Epithelial cell of prostate (primary cell): Measurements from ENCODE around the gene PPP1R1B.
"Not testable (repeated sequence)": the region's sequence is repeated elsewhere in the genome, so short reads cannot be mapped to it uniquely, and the experiment has no call there.

ENCODE experiments used
- DNase-seq: peaks from one replicate; pipeline ENCODE4 v3.0.0-alpha.2; 2011; ENCODE audit warnings: low read depth, low spot score
- H3K27ac ChIP-seq: fragments of 450-650 bp; 2 replicates; pipeline ENCODE4 v1.5.1; 2017; ENCODE audit warnings: mild to moderate bottlenecking

Gene PPP1R1B

DNA sequence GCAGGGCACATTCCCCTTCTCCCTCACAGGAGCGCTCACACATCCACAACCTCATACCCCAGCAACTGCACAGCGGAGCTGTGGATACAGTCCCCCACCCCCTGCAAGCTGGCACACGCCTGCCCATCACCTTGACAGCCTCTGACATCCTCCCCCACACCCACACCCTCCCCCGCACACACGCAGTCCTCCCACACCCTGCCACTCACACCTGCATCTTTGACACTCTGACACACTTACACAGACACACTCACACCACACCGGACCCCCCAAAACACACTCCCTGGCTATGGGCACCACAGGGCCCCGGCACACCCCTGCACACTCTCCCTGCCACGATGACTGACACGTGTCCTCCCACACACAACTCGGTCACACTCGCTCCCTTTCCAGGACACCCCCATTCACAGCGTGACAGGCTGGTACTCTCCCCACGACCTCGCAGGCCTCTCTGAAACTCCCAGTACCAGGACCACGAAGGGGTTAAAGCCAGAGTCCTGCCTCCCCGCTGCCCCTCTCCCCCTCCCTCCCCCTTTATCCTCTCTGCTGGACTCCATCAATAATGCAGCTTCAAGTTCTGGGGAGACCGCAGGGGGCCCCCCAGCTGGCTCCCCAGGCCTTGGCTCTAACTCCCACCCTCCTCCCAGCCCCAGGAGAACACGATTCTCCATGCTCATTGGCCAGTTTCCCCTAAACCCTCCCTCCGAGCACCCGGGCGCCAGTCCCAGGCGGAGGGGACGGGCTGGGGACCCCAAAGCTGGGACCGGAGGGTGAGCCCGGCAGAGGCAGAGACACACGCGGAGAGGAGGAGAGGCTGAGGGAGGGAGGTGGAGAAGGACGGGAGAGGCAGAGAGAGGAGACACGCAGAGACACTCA lies at the start of gene PPP1R1B:
Gene PPP1R1B (plus strand): TSS at position 782 of the 876 bp plus-strand sequence. CDS start 441 bp downstream, outside the sequence.
- no peak within 1 kb of the TSS for H3K27ac ChIP-seq
- DNase-seq, result no peak

DNA sequence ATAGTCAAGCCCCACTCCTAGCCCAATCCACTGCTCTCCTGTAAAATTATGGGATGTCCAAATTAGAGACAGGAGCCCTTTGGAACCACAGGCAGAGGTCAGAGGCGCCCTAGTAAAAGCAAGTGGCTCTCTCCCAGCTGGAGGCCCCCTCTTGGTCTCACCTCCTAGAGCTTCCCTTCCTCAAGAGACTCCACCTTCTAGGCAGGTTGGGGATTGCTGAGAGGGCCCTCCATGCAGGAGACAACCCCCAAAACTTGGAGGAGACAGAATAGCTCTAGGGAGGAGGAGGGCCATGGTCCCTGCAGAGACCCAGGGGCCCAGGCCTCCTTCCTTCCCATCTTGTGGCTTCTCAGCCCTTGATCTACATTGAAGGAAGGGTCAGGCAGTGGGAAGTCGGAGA lies 48.5 kb upstream of the PPP1R1B start:
- no peak for DNase-seq
- no peak overlapping the region for H3K27ac ChIP-seq

DNA sequence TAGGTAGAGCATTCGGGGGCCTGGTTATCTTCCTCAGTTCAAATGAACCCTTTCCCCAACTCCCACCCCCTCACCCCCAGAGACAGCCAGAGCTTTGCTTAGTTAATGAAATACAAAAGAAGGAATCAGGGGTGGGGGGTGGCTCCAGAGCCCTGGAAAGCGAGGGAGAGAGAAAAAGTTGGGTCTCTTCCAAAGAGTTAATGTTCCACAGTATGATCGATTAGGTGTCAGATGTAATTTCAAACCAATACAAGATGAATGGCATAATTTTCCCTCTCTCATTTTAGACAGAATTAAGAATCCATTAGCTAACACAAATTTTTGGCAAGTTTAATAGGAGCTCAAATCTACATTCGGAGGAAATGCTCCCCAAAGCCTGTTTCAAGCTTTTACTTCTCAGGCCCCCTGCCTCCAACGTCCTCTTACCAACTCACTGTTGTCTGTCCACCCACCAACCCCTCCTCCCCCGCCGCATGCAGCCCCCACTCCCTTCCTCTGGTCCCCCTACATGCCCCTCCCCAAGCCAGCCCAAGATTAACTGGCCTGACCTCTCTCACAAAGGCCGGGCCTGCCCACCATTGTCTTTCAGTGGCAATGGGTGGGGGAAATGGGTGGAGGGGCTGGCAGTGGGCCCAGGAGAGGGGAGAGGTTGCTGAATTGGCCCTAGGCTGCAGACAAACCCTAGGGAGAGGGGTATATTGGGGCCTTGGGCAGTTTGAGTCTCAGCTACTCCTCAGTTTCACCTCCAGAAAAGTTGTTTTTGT lies 47.3 kb upstream of the PPP1R1B start:
- H3K27ac ChIP-seq, result no peak overlapping the region

DNA sequence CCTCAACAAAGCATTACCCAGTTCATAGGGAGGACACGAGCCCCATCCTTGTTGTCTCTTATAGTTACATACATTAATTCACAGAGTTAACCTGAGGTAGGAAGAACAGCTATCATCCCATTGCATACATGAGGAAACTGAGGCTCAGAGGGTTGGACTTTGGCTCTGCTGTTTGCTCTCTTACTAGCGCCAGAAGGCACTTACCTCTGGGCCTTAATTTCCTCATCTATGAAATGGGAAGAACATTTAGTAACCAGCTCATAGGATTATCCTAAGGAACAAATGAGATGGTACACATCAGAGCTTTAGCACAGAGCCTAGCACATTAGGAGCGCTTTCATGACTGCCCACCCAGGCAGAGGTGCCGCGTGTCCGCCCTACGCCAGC lies 46.7 kb upstream of the PPP1R1B start:
- DNase-seq, result no peak
- H3K27ac ChIP-seq, result no peak overlapping the region

More for the DNA sequence above, 47.3 kb upstream of the PPP1R1B start:
- no peak for DNase-seq

DNA sequence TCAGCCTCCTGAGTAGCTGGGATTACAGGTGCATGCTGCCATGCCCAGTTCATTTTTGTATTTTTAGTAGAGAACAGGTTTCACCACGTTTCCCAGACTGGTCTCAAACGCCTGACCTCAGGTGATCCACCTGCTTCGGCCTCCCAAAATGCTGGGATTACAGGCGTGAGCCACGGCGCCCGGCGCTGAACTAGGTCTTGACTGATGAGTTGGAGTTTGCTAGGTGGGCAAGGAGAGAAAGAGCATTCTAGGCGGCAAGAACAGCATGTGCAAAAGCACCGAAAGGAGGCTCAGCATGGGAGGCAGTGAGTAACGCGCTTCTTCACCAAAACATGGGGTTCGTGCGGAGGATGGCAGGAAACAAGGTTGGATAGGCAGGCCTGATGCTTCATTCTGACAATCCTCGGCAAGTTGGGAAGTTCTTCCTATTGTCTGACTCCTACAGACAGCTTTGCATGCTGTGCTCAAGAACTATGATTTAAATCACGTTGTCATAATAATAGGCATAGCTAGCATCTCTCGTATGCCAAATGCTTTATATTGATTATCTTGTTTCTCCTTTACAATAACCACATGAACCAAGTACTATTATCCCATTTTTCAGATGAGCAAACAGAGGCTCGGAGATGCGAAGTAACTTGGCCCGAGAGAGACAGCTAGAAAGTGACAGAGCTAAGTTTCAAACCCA lies 45.5 kb upstream of the PPP1R1B start:
- no peak overlapping the region for H3K27ac ChIP-seq
- no peak for DNase-seq

DNA sequence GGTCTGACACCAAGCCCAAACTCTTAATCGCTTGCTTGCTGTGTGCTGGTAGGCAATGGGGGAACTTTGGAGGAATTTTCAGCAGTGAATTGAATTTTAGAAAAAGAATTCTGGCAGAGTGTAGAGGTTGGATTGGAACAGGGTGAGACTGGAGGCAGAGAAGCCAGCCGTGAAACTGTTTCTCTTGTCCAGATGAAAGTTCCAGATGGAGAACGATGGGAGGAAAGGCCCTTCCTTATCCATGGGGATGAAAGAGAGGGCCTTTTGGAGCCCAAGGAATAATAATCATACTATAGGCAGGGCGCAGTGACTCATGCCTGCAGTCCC lies 45.0 kb upstream of the PPP1R1B start:
- DNase-seq, result no peak
- no peak overlapping the region for H3K27ac ChIP-seq

DNA sequence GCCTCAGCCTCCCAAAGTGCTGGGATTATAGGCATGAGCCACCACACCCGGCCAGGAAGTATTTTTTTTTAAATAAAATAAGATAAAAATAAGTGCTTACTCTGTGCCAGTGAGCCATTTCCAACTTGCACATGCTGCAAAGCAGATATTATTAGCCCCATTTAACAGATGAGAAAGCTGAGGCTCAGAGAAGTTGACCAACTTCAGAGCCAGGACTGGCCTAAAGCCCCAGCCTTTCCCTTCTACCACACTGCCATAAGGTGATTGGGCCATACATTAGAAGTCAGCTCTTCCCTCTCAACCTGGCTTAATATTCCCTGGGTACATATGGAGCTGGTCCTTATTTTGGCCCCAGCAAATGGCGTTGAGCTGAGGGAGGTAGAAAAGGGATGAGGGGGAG lies 44.1 kb upstream of the PPP1R1B start:
- H3K27ac ChIP-seq, result no peak overlapping the region
- DNase-seq, result no peak

DNA sequence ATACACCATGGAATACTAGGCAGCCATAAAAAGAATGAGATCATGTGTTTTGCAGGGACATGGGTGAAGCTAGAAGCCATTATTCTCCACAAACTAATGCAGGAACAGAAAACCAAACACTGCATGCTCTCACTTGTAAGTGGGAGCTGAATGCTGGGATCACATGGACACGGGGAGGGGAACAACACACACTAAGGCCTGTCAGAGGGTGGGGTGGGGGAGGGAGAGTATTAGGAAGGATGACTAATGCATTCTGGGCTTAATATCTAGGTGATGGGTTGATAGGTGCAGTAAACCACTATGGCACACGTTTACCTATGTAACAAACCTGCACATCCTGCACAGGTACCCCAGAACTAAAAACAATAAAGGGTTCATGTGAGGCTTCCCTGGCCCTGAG lies 36.6 kb upstream of the PPP1R1B start:
- not testable (repeated sequence) for H3K27ac ChIP-seq, DNase-seq

DNA sequence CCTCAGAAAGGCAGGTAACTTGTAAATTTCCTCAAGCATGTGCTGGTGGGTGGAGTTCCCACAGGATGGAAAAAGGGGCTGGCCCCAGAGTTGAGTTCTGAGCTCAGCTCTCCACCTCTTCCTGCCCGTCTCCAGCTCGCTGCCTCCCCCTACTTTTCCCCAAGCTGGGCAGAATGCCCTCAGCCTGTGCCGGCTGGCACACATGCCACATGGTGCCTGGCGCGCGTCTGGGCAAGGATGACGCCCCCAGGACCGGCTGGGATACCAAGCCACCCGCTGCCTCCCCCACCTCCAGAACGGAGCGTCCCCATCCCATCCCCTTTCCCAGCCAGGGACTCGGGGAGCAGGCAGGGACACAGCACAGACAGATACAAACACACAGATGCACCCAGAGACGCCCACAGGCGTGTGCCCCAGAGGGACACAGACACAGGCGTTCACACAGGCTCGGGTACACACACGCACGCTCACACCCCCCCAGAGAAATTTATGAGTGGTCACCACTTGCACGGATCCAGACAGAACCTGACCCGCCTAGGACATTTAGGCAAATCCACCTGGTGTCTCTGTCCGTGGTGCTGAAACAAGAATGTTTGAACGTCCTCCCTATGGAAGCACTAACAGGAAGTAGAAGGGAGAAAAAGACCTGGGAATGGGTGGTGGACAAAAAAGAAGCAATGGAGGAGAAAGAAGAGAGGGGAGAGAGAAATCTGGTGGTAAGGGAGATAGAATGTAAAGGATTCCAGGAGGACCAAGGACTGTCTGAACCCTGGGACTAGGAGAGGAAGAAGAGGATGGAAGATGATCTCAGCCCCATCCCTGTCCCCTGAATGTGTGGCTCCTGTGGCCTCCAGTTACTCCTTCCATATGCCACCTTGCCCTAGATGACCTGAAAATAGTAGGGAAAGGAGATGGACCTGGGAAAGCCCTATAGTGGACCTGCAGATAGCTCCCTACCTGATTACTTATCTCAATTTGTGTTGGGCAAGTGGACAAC lies 34.5 kb upstream of the PPP1R1B start:
- DNase-seq, result no peak
- no peak overlapping the region for H3K27ac ChIP-seq

DNA sequence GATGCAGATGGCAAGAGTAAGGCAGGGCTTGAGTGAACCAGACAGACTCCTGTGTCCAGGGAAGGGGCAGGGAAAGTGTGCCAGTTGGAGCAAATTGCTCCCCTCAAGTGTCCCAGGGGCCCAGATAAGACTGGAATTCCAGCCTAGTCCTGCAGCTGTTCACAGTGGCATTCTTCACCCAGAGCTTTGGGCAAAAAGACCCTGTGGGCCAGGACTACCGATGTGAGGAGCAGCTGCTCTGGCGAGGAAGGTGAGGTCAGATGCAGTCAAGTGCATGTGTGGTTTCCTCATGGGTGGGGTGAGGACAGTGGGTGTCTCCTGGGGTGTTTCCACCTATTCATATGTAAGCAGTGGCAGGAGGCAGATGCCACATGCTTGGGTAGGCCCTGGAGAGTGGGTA lies 33.4 kb upstream of the PPP1R1B start:
- no peak for DNase-seq
- no peak overlapping the region for H3K27ac ChIP-seq

DNA sequence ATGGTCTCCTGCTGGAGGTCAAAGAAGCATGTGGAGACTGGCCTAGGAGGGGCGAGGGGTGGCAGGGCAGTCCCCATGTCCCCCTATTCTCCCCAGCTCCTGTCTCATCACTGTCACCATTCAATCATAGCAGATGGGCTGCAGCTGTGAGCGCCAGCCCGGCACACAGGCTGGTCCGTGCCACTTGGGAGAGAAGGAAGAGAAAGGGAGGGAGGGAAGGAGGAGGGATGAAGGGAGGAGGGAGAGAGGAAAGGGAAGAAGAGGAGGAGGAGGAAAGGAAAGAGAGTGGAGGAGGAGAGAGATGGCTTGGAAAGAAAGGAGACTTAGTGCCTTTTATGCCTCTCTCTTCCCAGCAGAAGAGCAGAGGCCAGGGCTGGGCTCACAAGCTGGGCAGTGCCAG lies 31.5 kb upstream of the PPP1R1B start:
- no peak overlapping the region for H3K27ac ChIP-seq

DNA sequence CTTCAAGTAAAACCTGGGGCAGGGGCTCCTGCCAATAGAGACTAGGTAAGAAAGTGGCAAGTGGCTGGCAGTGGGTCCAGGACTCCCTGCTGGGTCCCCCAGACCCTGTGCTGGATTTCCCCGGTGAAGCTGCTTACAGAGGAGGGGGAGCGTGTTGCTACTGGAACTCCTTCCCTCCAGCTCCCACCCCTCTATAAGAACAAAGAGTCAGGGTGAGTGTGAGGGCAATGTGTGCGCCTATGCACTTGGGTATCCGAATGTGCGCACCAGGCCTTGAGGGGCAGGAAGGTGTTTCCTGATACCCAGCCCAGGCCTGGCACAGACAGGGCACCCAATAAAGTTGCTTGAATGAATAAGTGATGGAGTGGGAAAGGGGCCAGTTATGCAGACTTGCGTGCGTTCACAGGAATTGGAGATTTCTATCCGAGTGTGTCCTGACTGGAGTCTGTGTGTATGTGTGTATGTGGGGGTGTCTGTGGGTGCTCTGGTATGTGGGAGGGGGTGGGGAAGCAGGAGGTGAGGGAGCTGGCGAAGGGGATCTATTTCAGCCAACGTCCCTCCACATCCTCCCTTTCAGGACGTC lies 30.7 kb upstream of the PPP1R1B start:
- no peak overlapping the region for H3K27ac ChIP-seq
- DNase-seq, result no peak

More for the DNA sequence above, 31.5 kb upstream of the PPP1R1B start:
- DNase-seq, result no peak

DNA sequence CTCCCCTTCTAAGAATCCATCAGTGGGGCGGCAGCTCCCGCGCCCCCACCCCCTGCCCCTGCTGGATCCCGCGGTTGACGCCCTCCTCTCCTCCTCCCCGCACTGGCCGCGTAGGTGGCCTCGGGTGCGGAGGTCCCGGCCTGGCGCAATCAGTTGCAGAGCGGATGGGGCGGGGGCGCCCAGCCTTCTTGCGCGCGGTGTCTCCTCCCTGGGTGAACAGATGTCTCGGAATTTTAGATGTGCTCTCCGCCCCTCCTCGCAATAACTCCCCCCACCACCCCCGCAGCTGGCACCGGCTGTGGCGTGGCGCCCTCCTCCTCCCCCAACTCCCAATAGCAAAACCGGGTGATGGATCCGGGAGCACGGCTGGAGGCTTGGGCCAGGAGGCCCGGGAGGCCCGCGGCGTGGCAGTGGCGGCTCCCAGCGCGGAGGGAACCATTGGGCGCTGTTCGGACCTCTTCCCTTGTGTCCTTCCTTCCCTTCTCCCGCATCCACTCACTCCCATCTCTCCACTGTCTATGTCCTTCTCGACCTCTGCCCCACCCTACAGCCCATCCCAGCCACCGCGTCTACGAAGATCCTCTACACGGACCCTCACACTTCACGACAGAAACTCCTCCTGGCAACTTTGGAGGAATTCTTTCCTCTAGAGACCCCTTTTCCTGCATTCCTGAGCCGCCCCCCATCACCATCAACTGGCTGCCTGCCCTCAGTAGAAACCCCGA lies 30.0 kb upstream of the PPP1R1B start:
- DNase-seq, result no peak
- H3K27ac ChIP-seq, result no peak overlapping the region

DNA sequence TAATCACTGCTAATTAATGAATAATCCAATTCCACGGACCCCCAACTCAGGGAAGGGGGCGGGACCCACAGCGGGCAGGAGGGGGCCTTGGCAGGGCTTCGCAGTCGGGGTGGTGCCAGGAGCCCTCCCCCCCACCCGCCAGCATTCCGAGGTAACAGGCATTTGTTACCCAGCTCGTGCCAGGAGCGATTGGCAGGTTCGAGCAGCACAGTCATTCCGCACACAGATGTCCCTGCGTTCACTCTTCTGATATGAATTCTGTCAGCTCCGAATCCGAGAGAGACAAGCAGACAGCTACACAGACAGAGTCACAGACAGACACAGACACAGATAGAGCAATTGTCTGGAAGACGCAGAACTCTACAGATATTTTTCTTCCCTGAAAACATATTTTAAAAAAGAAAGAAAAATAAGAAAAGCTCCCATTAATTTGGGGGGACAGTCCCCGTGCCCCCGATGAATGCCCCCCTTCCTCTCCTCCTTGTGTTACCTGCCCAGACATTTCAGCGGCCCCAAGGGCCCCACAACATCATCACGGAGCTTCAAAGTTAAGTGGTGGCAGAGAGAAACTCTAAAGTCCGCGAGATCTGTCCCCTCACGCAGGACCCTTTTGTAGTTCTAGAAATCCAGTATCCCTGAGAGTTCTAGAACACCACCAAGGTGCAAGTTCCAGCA lies 29.2 kb upstream of the PPP1R1B start:
- DNase-seq, result no peak
- no peak overlapping the region for H3K27ac ChIP-seq

DNA sequence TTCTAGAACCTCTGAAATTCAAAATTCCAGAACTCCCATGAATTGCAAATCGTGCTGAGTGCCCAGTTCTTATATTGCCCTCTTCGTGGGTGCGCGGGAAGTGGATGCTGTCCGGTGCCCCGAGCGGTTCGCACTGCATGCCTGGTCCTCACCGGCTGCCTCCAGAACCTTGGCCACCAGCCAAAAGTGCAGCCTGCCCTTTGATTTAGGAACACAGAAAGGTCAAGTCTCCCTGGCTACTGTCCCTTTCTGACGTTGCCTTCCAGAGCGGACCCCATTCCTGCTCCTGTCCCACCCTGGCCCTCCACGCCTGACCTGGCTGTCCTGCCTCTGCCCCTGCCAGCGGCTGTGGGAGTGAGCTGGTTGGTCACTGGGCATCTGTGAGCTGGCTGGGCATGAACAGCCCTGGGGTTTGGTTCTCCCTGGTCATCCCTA lies 28.7 kb upstream of the PPP1R1B start:
- H3K27ac ChIP-seq, result no peak overlapping the region
- DNase-seq, result no peak

DNA sequence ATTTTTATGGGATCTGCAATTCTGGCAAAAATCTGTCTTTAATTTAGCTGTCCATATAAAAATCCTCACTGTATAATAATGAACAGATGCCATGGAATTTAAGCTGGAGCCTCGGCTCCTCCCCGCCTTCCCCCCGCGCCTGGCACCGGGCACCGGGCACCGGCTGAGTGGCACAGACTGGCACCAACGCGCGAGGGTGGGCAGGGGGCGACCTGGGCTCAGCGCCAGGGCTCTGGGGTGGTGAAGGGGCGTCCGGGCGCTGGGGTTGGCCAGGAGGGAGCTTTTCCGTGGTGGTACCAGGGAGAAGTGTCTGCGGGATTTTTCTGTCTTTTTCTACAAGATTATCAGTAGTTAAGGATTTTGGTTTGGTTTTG lies 28.1 kb upstream of the PPP1R1B start:
- no peak overlapping the region for H3K27ac ChIP-seq
- DNase-seq, result no peak

DNA sequence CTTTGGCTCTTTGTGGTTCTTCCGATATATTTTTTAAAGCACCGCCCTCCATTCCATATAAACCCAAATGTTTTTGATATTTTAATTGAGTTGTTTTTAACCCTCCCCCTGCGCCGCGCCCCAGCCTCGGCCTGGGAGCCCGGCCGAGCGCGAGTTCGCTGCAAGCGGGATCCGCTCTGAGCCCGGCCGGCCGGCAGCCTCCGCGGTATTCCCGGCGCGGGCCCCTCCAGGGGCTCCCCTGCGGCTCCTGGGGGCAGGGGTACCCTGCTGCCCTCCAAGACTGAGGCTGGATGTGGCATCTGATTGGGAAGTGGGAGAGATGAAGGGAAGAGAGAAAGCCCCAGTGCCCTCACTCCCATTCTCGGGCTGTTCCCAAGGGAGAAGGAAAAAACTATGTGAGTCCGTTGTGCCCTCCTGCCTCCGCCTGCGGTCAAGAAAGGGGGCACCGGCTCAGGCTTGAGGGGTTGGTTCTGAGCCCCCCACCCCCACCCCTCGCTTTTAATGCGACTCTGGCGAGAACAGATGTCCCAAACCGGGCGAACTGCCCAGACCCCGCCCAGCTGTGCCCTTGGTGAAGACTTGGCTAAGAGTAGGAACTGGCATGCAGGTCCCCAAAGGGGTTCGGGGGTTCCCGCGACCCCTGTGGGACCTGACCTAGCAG lies 27.6 kb upstream of the PPP1R1B start:
- H3K27ac ChIP-seq, result no peak overlapping the region
- no peak for DNase-seq
